Liver (tissue), 3 donors: ENCODE data around the gene STX16.

ENCODE experiments used
- EGR1 ChIP-seq, 2 donors: IDR thresholded peaks; 2 replicates each; pipeline ENCODE4 v1.6.1; 2016 to 2018; ENCODE audit warnings: antibody characterized with exemption in 2 of 2, low read depth in 2 of 2
- FOXA1 ChIP-seq: IDR thresholded peaks from 2 replicates; pipeline ENCODE4 v1.6.1; 2016; ENCODE audit warnings: antibody characterized with exemption
- GABPA ChIP-seq, 2 donors: IDR thresholded peaks in 1 of 2; conservative IDR thresholded peaks in 1 of 2; 2 replicates each; pipeline ENCODE4 v1.6.1; 2016; ENCODE audit warnings: antibody characterized with exemption in 2 of 2, mild to moderate bottlenecking in 1 of 2, moderate library complexity in 1 of 2
- HNF4G ChIP-seq: IDR thresholded peaks from 2 replicates; pipeline ENCODE4 v1.6.1; 2016; ENCODE audit warnings: antibody characterized with exemption
- JUND ChIP-seq, 2 donors: IDR thresholded peaks; 2 replicates each; pipeline ENCODE4 v1.6.1; 2016; ENCODE audit warnings: antibody characterized with exemption in 2 of 2
- RAD21 ChIP-seq, 2 donors: IDR thresholded peaks; 2 replicates each; pipeline ENCODE4 v1.6.1; 2016; ENCODE audit warnings: antibody characterized with exemption in 2 of 2, mild to moderate bottlenecking in 2 of 2
- RXRA ChIP-seq, 2 donors: IDR thresholded peaks; 2 replicates each; pipeline ENCODE4 v1.6.1; 2017 to 2018; ENCODE audit warnings: antibody characterized with exemption in 2 of 2, mild to moderate bottlenecking in 1 of 2
- SP1 ChIP-seq: IDR thresholded peaks from 2 replicates; pipeline ENCODE4 v1.6.1; 2018; ENCODE audit warnings: antibody characterized with exemption, mild to moderate bottlenecking
- TAF1 ChIP-seq: conservative IDR thresholded peaks from 2 replicates; pipeline ENCODE4 v1.6.1; 2016; ENCODE audit warnings: antibody characterized with exemption, mild to moderate bottlenecking
- YY1 ChIP-seq: IDR thresholded peaks from 2 replicates; pipeline ENCODE4 v1.6.1; 2016; ENCODE audit warnings: antibody characterized with exemption, mild to moderate bottlenecking
- TF ChIP-seq, protein P1 (sequence below): IDR thresholded peaks from 2 replicates; pipeline ENCODE4 v1.6.1; 2016; ENCODE audit warnings: antibody characterized with exemption
- TF ChIP-seq, protein P2 (sequence below): fragments of 150-350 bp; IDR thresholded peaks from 2 replicates; pipeline ENCODE4 v1.5.1; 2017; ENCODE audit warnings: improper control_type of control experiment, low read depth, low read length; ENCODE audit not compliant: missing input control
- TF ChIP-seq, protein P3 (sequence below): IDR thresholded peaks from 2 replicates; pipeline ENCODE4 v1.6.1; 2016; ENCODE audit warnings: antibody characterized with exemption
- donor health status: healthy.
- donor health status: healthy.

DNA sequence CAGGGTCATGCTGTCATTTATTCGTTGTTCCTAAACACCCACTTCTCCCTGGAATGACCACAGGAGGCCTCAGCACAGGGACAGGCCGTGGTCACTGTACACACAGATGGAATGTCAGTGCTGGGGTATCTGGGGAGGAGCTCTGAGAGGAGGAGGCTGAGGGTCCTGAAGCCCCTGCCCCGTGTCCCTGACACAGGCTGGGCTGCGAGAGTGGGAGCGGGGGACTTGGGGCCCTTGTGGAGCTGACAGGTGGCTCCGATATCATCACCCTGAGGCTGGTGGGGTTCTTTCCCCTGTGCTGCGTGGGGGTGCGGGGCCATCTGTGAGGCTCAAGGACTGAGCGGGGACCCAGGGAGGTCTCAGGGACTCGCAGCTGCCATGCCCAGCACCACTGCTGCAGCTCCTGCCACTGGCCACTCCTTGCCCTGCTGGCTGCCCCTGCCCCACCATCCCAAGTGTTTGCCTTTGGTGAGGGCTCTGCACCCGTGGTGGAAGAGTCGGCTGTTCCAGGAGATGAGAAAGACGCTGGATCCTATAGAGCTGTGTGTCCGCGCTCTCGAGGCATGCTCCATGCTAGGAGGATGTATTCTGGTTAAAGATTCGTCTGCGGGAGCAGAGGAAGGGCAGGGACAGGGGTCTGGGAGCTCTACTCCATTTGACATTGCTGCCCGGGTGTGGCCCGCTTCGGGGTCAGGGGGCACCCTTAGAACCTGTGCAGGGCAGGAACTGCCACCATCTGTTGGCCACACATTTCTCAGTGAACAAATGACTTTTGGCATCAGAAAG is 60.4 kb downstream of the STX16 start:
- TF ChIP-seq GABPA (IDR thresholded peaks at IDR 0.05 in 1 of 2, conservative IDR thresholded peaks at IDR 0.05 in 1 of 2): no peak
- TF ChIP-seq, protein P1, sequence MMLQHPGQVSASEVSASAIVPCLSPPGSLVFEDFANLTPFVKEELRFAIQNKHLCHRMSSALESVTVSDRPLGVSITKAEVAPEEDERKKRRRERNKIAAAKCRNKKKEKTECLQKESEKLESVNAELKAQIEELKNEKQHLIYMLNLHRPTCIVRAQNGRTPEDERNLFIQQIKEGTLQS: no peak
- TF ChIP-seq, protein P2, sequence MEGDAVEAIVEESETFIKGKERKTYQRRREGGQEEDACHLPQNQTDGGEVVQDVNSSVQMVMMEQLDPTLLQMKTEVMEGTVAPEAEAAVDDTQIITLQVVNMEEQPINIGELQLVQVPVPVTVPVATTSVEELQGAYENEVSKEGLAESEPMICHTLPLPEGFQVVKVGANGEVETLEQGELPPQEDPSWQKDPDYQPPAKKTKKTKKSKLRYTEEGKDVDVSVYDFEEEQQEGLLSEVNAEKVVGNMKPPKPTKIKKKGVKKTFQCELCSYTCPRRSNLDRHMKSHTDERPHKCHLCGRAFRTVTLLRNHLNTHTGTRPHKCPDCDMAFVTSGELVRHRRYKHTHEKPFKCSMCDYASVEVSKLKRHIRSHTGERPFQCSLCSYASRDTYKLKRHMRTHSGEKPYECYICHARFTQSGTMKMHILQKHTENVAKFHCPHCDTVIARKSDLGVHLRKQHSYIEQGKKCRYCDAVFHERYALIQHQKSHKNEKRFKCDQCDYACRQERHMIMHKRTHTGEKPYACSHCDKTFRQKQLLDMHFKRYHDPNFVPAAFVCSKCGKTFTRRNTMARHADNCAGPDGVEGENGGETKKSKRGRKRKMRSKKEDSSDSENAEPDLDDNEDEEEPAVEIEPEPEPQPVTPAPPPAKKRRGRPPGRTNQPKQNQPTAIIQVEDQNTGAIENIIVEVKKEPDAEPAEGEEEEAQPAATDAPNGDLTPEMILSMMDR: no peak
- no peak for TF ChIP-seq TAF1
- no peak for TF ChIP-seq RAD21 (IDR thresholded peaks at IDR 0.05)
- TF ChIP-seq RXRA (IDR thresholded peaks at IDR 0.05): no peak
- TF ChIP-seq, protein P3, sequence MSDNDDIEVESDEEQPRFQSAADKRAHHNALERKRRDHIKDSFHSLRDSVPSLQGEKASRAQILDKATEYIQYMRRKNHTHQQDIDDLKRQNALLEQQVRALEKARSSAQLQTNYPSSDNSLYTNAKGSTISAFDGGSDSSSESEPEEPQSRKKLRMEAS: no peak
- no peak for TF ChIP-seq FOXA1
- no peak for TF ChIP-seq SP1
- TF ChIP-seq HNF4G: no peak
- no peak for TF ChIP-seq EGR1 (IDR thresholded peaks at IDR 0.05; ENCODE audit: low read depth in 2 of 2)
- TF ChIP-seq YY1: no peak
- TF ChIP-seq JUND (IDR thresholded peaks at IDR 0.05): no peak
